GM12864 (cell line): ENCODE measurements around the gene INSIG1.

Experiments
- DNase-seq: peaks from one replicate; pipeline ENCODE4 v3.0.0-alpha.2; 2011; ENCODE audit warnings: low read depth
- H3K4me3 ChIP-seq: 2 replicates; pipeline ENCODE4 v1.5.1; 2011; ENCODE audit warnings: mild to moderate bottlenecking, low read depth, low read length, control low read depth
- CTCF ChIP-seq: IDR thresholded peaks from 2 replicates; pipeline ENCODE4 v1.5.1; 2011; ENCODE audit warnings: low read depth, mild to moderate bottlenecking, moderate library complexity, low read length, control low read depth, inconsistent platforms; ENCODE audit errors: missing control alignments

The INSIG1 gene

GRCh38 chr7:155259866-155260497 lies 37.7 kb upstream of the INSIG1 start:
- no peak for DNase-seq
- no peak for TF ChIP-seq CTCF
- H3K4me3 ChIP-seq: no peak overlapping the region

- DNase-seq: no peak
- no peak overlapping the region for H3K4me3 ChIP-seq
- no peak for TF ChIP-seq CTCF
These were observed 37.2 kb upstream of the INSIG1 start for GRCh38 chr7:155260498-155260872.

- no peak for TF ChIP-seq CTCF
These were observed 36.4 kb upstream of the INSIG1 start for GRCh38 chr7:155261031-155261985.

GRCh38 chr7:155262031-155262430 lies 35.6 kb upstream of the INSIG1 start:
- no peak for DNase-seq
- TF ChIP-seq CTCF: no peak
- H3K4me3 ChIP-seq: no peak overlapping the region

More at GRCh38 chr7:155261031-155261985, 36.4 kb upstream of the INSIG1 start:
- no peak overlapping the region for H3K4me3 ChIP-seq
- DNase-seq: no peak

- H3K4me3 ChIP-seq: no peak overlapping the region
- DNase-seq: no peak
- no peak for TF ChIP-seq CTCF
These were observed 34.6 kb upstream of the INSIG1 start for GRCh38 chr7:155263051-155263450.

GRCh38 chr7:155263581-155264143 lies 34.0 kb upstream of the INSIG1 start:
- peak; percentile 20 for TF ChIP-seq CTCF

More at GRCh38 chr7:155263581-155264143, 34.0 kb upstream of the INSIG1 start:
- DNase-seq: no peak
- H3K4me3 ChIP-seq: no peak overlapping the region
